ENCODE data around the gene EPS15. TPM values are rescaled to one million over a fixed set of nuclear protein-coding genes. Genes with fewer than 3 reads are reported as not detected.

Gene EPS15
- total and polyA plus RNA-seq, 2 donors (not counting 1 experiment from before 2014, with no cell fraction given): 40.3 to 151 TPM

GRCh38 chr1:51518033-51518585 lies 957 bp downstream of the EPS15 start:
- CTCF ChIA-PET: interaction anchor here (1.4 to 1.8 kb wide), 2 partner anchors 15 to 16 kb away, joined by 3 to 6 read pairs; no protein-coding TSS in a partner anchor
- Histone ChIP-seq H3K36me3 (replicated peaks in 1 of 2; ENCODE audit: control extremely low read depth in 1 of 2, control insufficient read depth in 1 of 2, extremely low read depth in 1 of 2, insufficient read depth in 2 of 2, low read length in 1 of 2) (no peaks in the 10 kb centered on the region), H3K9me3 (ENCODE audit: control extremely low read depth in 1 of 3, control insufficient read depth in 2 of 3, insufficient read depth in 1 of 3, low read length in 2 of 3) (no peaks in the 10 kb centered on the region), H3K4me3 (ENCODE audit: control extremely low read depth in 1 of 5, extremely low read depth in 1 of 5, insufficient read depth in 1 of 5, low read depth in 2 of 5, low read length in 4 of 5) (peak overlapping the region; percentile 65 to 93 (median 78)), H3K79me2 (ENCODE audit: control insufficient read depth, insufficient read depth, low read length) (peaks cover 55% of the 10 kb centered on the region), H3K27me3 (replicated peaks in 1 of 4; ENCODE audit: control extremely low read depth in 1 of 4, control insufficient read depth in 3 of 4, insufficient read depth in 4 of 4, low read length in 3 of 4) (no peaks in the 10 kb centered on the region), H3K27ac (ENCODE audit: low read length in 2 of 2) (peak overlapping the region; percentile 67 to 88), H4K20me1 (ENCODE audit: control insufficient read depth, insufficient read depth, low read length, poor library complexity, severe bottlenecking) (peaks cover 4% of the 10 kb centered on the region), H2AFZ (ENCODE audit: insufficient read depth, low read depth, low read length, poor library complexity, severe bottlenecking) (peak overlapping the region; percentile 74), H3K4me1 (ENCODE audit: control insufficient read depth in 2 of 2, insufficient read depth in 2 of 2, low read length in 2 of 2) (peaks cover 34 to 50% of the 10 kb centered on the region in 2 donors), H3K4me2 (replicated peaks; ENCODE audit: low read depth, low read length, poor library complexity, severe bottlenecking) (peak overlapping the region; percentile 91), H3K9ac (ENCODE audit: low read length) (peak overlapping the region; percentile 86)
- peak overlapping the region; percentile 91 for H3K27ac Mint-ChIP-seq
- ATAC-seq (ENCODE audit: low read depth) (peak; percentile 6), DNase-seq (peak; percentile 65)
- no peak for TF ChIP-seq EZH2 (IDR thresholded peaks at IDR 0.05; ENCODE audit: borderline replicate concordance, insufficient read depth, low read depth, low read length, poor library complexity, severe bottlenecking)
- TF ChIP-seq CTCF (IDR thresholded peaks at IDR 0.05): no peak
- WGBS (ENCODE audit: insufficient coverage): 0% methylated on average over 17 of the region's 20 CpGs
- H3K27me3 Mint-ChIP-seq: no peaks in the 10 kb centered on the region
- POLR2A ChIA-PET: interaction anchor here (0.6 to 1.4 kb wide), 2 partner anchors 12 to 26 kb away, joined by 3 to 8 read pairs; no protein-coding TSS in a partner anchor
- peak overlapping the region; percentile 96 for H3K4me3 Mint-ChIP-seq
- intact Hi-C loops (cut with micrococcal nuclease): loop anchor here (1.0 to 10.0 kb wide), 5 partner anchors 27 to 553 kb away; partner anchors contain the start of genes FAF1 and RNF11
- H3K4me1 Mint-ChIP-seq: peaks cover 59% of the 10 kb centered on the region
- no peaks in the 10 kb centered on the region for H3K9me3 Mint-ChIP-seq (ENCODE audit: insufficient read depth)

All from B cell (primary cell).